GM23338 (cell line): ENCODE results near the gene MTNR1B. TPM values are rescaled to one million over a fixed set of nuclear protein-coding genes. Genes with fewer than 3 reads are reported as not detected.
A peak's percentile ranks its signal among the peaks of the same experiment; 100 is the strongest.

Source experiments
- ATAC-seq: fragments of 200-7000 bp; cut with Tn5 transposase; 3 replicates; pipeline ENCODE4 v1.9.1; 2020
- DNase-seq: peaks from one replicate; pipeline ENCODE4 v3.0.0-alpha.2; 2015; ENCODE audit warnings: low spot score
- H2AFZ ChIP-seq: fragments of 200-600 bp; sonication (generic); 2 replicates; pipeline ENCODE4 v1.8.0; 2016; ENCODE audit warnings: antibody characterized with exemption, mild to moderate bottlenecking, moderate library complexity
- H3F3A ChIP-seq: fragments of 200-600 bp; sonication (generic); replicated peaks from 2 replicates; pipeline ENCODE4 v1.8.0; 2017; ENCODE audit warnings: antibody characterized with exemption, mixed run types, low read depth
- H3K27ac ChIP-seq: fragments of 200-600 bp; sonication (generic); 2 replicates; pipeline ENCODE4 v1.6.1; 2016; ENCODE audit warnings: low read depth
- H3K27me3 ChIP-seq: fragments of 200-600 bp; sonication (generic); 2 replicates; pipeline ENCODE4 v1.8.0; 2016; ENCODE audit warnings: mild to moderate bottlenecking, mixed run types, moderate library complexity; ENCODE audit not compliant: insufficient read depth
- H3K36me3 ChIP-seq: fragments of 200-600 bp; sonication (generic); 2 replicates; pipeline ENCODE4 v1.8.0; 2016; ENCODE audit warnings: mild to moderate bottlenecking; ENCODE audit not compliant: insufficient read depth
- H3K4me1 ChIP-seq: fragments of 200-600 bp; sonication (generic); 2 replicates; pipeline ENCODE4 v1.8.0; 2016; ENCODE audit warnings: mild to moderate bottlenecking, moderate library complexity; ENCODE audit not compliant: insufficient read depth
- H3K4me2 ChIP-seq: fragments of 200-600 bp; sonication (generic); 2 replicates; pipeline ENCODE4 v1.7.1; 2017; ENCODE audit warnings: mixed run types
- H3K4me3 ChIP-seq: fragments of 200-600 bp; sonication (generic); 2 replicates; pipeline ENCODE4 v1.6.1; 2016; ENCODE audit warnings: mixed run types
- H3K79me2 ChIP-seq: fragments of 200-600 bp; sonication (generic); replicated peaks from 2 replicates; pipeline ENCODE4 v1.8.0; 2017; ENCODE audit warnings: mild to moderate bottlenecking; ENCODE audit not compliant: insufficient read depth
- H3K9me2 ChIP-seq: fragments of 200-600 bp; sonication (generic); 2 replicates; pipeline ENCODE4 v1.8.0; 2017; ENCODE audit not compliant: insufficient read depth
- H4K20me1 ChIP-seq: fragments of 200-600 bp; sonication (generic); replicated peaks from 2 replicates; pipeline ENCODE4 v1.8.0; 2017; ENCODE audit warnings: mild to moderate bottlenecking; ENCODE audit not compliant: insufficient read depth
- H3K27ac Mint-ChIP-seq: 2 replicates; pipeline ENCODE4 v1.8.0; 2020; ENCODE audit warnings: inconsistent platforms, mild to moderate bottlenecking, moderate library complexity, mixed read lengths
- H3K27me3 Mint-ChIP-seq: 3 replicates; pipeline ENCODE4 v1.8.0; 2022; ENCODE audit warnings: low read depth, mild to moderate bottlenecking, moderate library complexity, mixed read lengths, inconsistent platforms; ENCODE audit not compliant: insufficient read depth, poor library complexity
- H3K36me3 Mint-ChIP-seq: 3 replicates; pipeline ENCODE4 v1.8.0; 2021; ENCODE audit warnings: low read depth, mild to moderate bottlenecking, inconsistent platforms, moderate library complexity, mixed read lengths
- H3K4me1 Mint-ChIP-seq: 3 replicates; pipeline ENCODE4 v1.8.0; 2020; ENCODE audit warnings: mild to moderate bottlenecking, inconsistent platforms, mixed read lengths
- H3K4me3 Mint-ChIP-seq: 3 replicates; pipeline ENCODE4 v1.8.0; 2021; ENCODE audit warnings: moderate library complexity, mild to moderate bottlenecking, inconsistent platforms, mixed read lengths
- H3K9me3 Mint-ChIP-seq: 3 replicates; pipeline ENCODE4 v1.8.0; 2020; ENCODE audit warnings: moderate library complexity, mild to moderate bottlenecking, inconsistent platforms, mixed read lengths
- EZH2 ChIP-seq: fragments of 200-600 bp; sonication (generic); IDR thresholded peaks from one replicate; pipeline ENCODE4 v1.8.0; 2017; ENCODE audit warnings: antibody characterized with exemption, mild to moderate bottlenecking, low read depth; ENCODE audit not compliant: unreplicated experiment
- EZH2phosphoT487 ChIP-seq: fragments of 200-600 bp; sonication (generic); IDR thresholded peaks from one replicate; pipeline ENCODE4 v1.8.1; 2018; ENCODE audit warnings: antibody characterized with exemption; ENCODE audit not compliant: unreplicated experiment
- JUNB ChIP-seq: IDR thresholded peaks from one replicate; pipeline ENCODE4 v1.6.1; 2016; ENCODE audit warnings: antibody characterized with exemption; ENCODE audit not compliant: unreplicated experiment
- STAT1 ChIP-seq: IDR thresholded peaks from one replicate; pipeline ENCODE4 v1.6.1; 2016; ENCODE audit warnings: antibody characterized with exemption; ENCODE audit not compliant: unreplicated experiment
- polyA plus RNA-seq: library from polyadenylated mRNA; unstranded; fragments of >200 nt; fragmentation: Nextera tagmentation; extraction: Ambion mirVana; gene quantifications from 2 replicates; pipeline ENCODE4 v1.2.1, GENCODE V29; 2016
- total RNA-seq: library from RNA; depleted of rRNA; stranded (reverse); fragments of >200 nt; shearing (Covaris generic); gene quantifications from 2 replicates; pipeline ENCODE4 v1.2.3, GENCODE V29; 2014
- TF ChIP-seq, protein P1 (sequence below), 2 experiments: fragments of 200-600 bp in 1 of 2; sonication (generic) in 1 of 2; conservative IDR thresholded peaks; 2 replicates each; pipeline versions ENCODE4 v1.5.1 to v1.6.1; 2016 to 2017; ENCODE audit warnings: antibody characterized with exemption in 2 of 2, low read depth in 2 of 2, mild to moderate bottlenecking in 2 of 2, moderate library complexity in 1 of 2
- TF ChIP-seq, protein P2 (sequence below): IDR thresholded peaks from 2 replicates; pipeline ENCODE4 v1.6.1; 2016; ENCODE audit warnings: antibody characterized with exemption

The MTNR1B gene
- total and polyA plus RNA-seq, 2 experiments from 2014 or later: not detected

DNA sequence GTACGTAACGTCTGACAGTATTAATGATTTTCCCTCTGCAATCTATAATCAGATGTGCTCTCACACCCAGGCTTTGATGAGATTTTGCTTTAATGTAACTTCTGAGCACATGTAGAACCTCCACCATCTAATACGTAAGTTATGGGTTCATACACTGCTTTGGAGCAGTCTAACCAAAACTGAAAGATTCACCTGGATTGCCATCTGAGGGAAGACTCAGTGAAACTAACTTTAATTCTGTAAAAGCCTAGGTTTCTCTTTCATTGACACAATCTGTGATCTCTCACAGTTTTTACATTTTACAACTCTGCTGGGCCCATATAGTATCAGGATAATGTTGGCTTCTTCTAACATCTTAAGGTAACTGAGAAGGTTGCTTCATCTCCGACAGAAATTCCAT, 30.1 kb upstream of the MTNR1B start:
- H3K4me3 Mint-ChIP-seq: no peak overlapping the region
- H3K9me3 Mint-ChIP-seq: peaks cover 16% of the 10 kb centered on the region; the same call in 2 of the 3 replicates
- no peak overlapping the region for H3K4me3 ChIP-seq
- H3K27me3 Mint-ChIP-seq: peaks cover 5% of the 10 kb centered on the region
- peaks cover 6% of the 10 kb centered on the region; the same call in 1 of the 3 replicates for H3K36me3 Mint-ChIP-seq
- peaks cover 6% of the 10 kb centered on the region; the same call in 2 of the 3 replicates for H3K4me1 Mint-ChIP-seq
- no peak for DNase-seq
- H4K20me1 ChIP-seq: no peaks in the 10 kb centered on the region
- no peaks in the 10 kb centered on the region for H3K79me2 ChIP-seq
- ATAC-seq: no peak
- H2AFZ ChIP-seq: no peak overlapping the region
- H3K27me3 ChIP-seq: no peaks in the 10 kb centered on the region
- H3K27ac ChIP-seq: no peak overlapping the region
- H3F3A ChIP-seq: no peaks in the 10 kb centered on the region
- no peaks in the 10 kb centered on the region for H3K9me2 ChIP-seq
- no peak for TF ChIP-seq STAT1
- TF ChIP-seq, protein P1, sequence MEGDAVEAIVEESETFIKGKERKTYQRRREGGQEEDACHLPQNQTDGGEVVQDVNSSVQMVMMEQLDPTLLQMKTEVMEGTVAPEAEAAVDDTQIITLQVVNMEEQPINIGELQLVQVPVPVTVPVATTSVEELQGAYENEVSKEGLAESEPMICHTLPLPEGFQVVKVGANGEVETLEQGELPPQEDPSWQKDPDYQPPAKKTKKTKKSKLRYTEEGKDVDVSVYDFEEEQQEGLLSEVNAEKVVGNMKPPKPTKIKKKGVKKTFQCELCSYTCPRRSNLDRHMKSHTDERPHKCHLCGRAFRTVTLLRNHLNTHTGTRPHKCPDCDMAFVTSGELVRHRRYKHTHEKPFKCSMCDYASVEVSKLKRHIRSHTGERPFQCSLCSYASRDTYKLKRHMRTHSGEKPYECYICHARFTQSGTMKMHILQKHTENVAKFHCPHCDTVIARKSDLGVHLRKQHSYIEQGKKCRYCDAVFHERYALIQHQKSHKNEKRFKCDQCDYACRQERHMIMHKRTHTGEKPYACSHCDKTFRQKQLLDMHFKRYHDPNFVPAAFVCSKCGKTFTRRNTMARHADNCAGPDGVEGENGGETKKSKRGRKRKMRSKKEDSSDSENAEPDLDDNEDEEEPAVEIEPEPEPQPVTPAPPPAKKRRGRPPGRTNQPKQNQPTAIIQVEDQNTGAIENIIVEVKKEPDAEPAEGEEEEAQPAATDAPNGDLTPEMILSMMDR (conservative IDR thresholded peaks at IDR 0.05; ENCODE audit: low read depth in 2 of 2): no peak
- TF ChIP-seq, protein P2, sequence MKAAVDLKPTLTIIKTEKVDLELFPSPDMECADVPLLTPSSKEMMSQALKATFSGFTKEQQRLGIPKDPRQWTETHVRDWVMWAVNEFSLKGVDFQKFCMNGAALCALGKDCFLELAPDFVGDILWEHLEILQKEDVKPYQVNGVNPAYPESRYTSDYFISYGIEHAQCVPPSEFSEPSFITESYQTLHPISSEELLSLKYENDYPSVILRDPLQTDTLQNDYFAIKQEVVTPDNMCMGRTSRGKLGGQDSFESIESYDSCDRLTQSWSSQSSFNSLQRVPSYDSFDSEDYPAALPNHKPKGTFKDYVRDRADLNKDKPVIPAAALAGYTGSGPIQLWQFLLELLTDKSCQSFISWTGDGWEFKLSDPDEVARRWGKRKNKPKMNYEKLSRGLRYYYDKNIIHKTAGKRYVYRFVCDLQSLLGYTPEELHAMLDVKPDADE: no peak
- no peak for TF ChIP-seq EZH2phosphoT487
- no peak for TF ChIP-seq EZH2
- no peak overlapping the region for H3K27ac Mint-ChIP-seq
- H3K4me2 ChIP-seq: no peak overlapping the region
- H3K36me3 ChIP-seq: no peaks in the 10 kb centered on the region
- no peaks in the 10 kb centered on the region for H3K4me1 ChIP-seq

DNA sequence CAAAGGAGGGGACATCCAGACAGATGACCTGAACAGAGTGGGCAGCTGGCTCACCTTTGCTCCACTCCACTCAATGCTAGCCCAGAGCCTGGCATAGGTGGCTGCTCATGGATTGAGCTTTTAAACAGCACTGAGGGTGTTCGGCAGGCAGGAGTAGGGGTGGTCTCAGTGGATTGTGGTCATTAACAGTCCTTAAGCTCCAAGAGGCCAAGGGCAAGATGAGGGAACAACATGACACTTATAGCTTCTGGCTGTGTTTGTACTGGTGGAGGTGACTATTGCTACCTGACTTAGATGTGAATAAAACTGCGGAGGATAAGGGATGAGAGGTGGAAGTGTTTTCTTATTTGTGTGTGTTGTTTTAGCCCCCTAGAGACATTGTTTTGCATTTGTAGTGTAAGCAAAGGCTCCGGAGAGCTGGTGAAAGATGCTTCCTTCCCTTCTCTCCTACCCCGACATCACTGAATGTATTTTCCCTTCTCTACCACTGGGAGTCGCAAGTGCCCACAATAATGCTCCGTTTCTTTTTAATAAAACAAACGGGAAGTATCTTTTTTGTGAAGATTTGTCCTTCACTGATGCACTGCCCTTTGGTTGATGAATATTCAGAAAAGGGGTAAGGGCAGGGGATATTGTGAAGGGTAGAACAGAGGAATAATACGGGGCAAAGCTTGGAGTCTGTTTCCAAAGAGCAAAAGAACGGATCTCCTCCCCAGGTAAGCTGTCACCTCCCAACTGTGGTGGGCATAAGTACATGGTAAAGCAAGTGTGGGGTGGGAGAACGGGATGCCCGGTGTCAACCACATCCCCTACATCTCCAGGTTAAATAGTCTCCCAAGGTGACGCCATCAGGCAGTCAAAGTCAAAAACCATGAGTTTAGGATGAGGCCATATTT, 27.5 kb upstream of the MTNR1B start:
- Histone ChIP-seq H3K79me2 (no peaks in the 10 kb centered on the region), H3K27ac (no peak overlapping the region), H3K4me1 (no peaks in the 10 kb centered on the region), H3K9me2 (no peaks in the 10 kb centered on the region), H3K36me3 (no peaks in the 10 kb centered on the region), H3K27me3 (no peaks in the 10 kb centered on the region), H2AFZ (peak overlapping the region; percentile 60; the same call in 1 of the 2 replicates), H3F3A (no peaks in the 10 kb centered on the region), H3K4me3 (no peak overlapping the region), H4K20me1 (no peaks in the 10 kb centered on the region), H3K4me2 (no peak overlapping the region)
- DNase-seq (peak; percentile 70), ATAC-seq (peak; percentile 90)
- Mint-ChIP-seq H3K27me3 (no peaks in the 10 kb centered on the region), H3K4me1 (peaks cover 6% of the 10 kb centered on the region; the same call in 2 of the 3 replicates), H3K9me3 (peaks cover 22% of the 10 kb centered on the region; the same call in 2 of the 3 replicates), H3K36me3 (peaks cover 9% of the 10 kb centered on the region; the same call in 1 of the 3 replicates), H3K4me3 (no peak overlapping the region), H3K27ac (no peak overlapping the region)
- TF ChIP-seq, protein P1 (conservative IDR thresholded peaks at IDR 0.05; ENCODE audit: low read depth in 2 of 2): peak; percentile 84 to 85
- no peak for TF ChIP-seq STAT1
- no peak for TF ChIP-seq JUNB
